GM18526 (cell line): Measurements from ENCODE around the gene P2RX1.

ENCODE experiments used
- POLR2A ChIP-seq: IDR thresholded peaks from 3 replicates; pipeline ENCODE4 v1.6.1; 2011; ENCODE audit not compliant: insufficient read length; ENCODE audit errors: extremely low read depth

Gene P2RX1

GRCh38 chr17:3915995-3916696 lies at the start of gene P2RX1:
TSS of gene P2RX1 (minus strand) at chr17:3916465. CDS start at chr17:3916225, 240 bp downstream.
- TF ChIP-seq POLR2A, result no peak

GRCh38 chr17:3965118-3965800 lies 49.0 kb upstream of the P2RX1 start:
- TF ChIP-seq POLR2A, result peak; percentile 86

- peak; percentile 90 for TF ChIP-seq POLR2A
Observed at GRCh38 chr17:3964203-3965117, 48.2 kb upstream of the P2RX1 start, which contains the start of gene ATP2A3. TSS of gene ATP2A3 (minus strand) at chr17:3964437. CDS start at chr17:3964291, 146 bp downstream.

DNA sequence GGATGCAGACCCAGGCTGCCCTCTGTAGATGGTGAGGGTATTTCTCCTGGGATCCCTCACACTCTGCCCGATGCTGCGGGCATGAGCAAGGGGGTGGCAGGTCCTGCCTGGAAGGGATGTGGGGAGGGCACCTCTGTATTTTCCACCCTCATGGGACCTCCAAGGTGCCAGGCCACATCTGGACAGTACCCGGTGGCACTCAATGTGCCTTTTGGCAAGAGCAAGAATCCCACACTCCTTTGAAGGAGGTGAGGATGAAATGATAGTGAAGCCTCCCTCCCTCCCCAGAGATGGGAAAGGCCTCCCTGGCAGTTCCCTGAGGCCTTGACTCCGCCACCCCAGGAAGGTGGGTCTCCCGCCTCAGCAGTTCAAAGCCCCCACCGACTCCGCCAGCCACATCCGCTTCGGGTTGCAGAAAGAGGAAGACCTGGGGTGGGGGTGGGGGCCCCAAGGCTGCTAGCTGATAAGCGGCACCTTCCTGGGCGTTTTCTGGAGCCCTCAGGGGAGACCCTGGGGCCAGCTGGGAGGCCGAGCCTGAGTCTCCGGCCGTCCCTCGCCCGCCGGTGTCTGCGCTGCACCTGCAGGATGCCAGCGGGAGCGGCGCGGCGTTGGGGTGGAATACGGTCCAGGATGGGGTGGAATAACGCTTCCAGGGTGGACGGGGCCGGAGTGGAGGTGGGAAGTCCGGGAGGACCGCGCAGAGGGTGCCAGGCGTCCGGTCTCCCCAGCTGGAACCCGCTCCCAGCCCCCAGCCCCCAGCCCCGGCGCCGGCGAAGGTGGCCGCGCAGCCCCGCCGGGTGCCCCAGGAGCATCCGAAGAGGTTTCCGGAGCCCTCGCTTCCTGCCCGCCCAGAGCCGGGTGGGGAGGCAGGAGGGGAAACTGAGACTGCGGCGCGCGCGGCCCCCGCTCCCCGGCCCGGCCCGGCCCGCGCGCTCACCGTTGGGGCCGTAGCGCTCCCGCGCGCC lies 47.3 kb upstream of the P2RX1 start:
- peak; percentile 41 for TF ChIP-seq POLR2A

DNA sequence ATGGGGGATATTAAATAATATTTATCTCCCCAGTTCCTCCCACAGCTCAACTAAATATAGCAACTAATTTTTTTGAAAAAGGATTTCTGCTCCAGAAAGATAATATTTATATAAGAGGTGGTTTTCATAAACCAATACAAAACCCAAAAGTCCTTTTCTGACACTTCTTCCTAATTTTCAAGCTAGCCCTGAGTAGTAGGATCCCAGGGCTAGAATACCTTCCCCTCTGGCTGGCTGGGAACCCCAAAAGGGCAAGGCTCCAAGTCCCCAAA lies 46.6 kb upstream of the P2RX1 start:
- TF ChIP-seq POLR2A, result no peak

GRCh38 chr17:3962217-3962964 lies 46.1 kb upstream of the P2RX1 start:
- no peak for TF ChIP-seq POLR2A

- TF ChIP-seq POLR2A, result no peak
Observed at GRCh38 chr17:3961564-3962047, 45.3 kb upstream of the P2RX1 start.

DNA sequence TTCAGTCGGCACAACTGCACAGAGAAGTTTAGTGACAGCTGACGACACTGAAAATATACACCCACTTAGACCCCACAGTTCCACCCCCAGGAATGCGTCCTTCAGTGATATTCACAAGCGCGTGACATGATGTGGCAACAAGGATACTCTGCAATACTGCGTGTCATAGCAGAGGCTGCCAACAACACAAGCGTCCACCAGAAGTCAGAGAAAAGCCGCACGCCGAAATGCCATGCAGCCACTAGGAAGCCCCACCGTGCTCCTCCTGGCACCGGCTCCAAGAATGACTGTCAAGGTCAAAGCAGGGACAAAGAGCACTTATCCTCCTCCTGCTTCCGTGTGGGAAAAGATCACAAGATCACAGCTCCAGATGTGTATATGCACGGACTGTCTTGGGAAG lies 44.5 kb upstream of the P2RX1 start:
- no peak for TF ChIP-seq POLR2A

DNA sequence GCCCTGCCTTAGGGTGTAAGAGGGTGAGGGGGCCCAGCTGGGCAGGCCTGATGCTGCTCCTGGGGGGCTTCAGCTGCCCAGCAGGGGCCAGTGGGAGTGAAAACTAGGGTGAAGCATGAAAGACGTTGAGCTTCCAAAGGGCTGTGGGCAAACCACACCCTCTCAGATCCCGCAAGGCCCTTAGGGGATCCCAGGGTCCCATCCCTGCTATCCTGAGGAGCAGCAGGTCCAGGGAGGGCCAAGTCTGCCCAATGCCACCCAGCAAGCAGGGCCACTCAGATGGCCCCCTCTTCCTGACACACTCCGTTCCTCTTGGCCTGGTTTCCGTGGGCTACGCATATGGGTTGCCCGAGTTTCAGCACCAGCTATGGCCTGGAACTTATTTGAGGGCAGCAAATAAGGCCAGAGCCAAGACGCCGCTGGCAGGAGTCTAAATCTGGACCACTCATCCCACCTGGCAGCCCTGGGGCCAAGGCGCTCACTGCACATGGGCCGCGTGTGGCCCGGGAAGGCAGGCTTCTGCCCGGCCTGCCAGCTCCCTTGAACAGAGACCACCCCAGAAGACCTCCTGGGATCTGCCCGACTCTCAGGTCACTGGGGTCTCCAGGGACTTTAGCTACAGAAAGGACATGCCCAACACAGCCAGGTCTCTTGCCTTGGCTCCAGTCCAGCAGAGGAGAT lies 43.8 kb upstream of the P2RX1 start:
- TF ChIP-seq POLR2A, result no peak

DNA sequence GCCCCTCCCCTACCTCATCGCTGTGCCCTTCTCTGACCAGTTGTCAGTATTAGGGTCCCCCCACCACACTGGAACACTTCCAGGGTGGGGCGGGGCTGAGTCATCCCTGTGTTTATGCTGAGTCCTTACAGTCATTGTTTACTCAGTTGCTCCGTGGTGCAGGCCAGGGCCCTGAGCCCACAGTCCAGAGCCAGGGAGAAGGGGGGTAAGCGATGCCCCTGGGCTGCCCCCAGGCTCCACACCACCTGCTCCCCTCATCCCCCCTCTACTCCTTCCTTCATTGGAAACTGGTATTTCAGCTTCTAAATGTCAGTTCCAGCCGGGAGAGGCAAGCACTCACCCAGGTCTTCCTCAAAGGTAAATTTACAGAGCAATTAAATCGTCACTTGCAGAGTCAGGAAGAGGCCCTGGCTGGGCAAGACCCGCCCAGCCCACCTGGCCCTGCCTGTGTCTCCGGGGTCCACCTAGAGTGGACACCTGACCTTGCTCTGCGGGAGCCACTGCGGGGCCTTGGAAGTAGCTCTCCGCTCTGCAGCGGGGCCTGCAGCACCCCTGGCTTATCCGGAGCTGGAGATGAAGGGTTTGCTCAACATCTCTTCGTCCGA lies 43.1 kb upstream of the P2RX1 start:
- TF ChIP-seq POLR2A, result no peak

GRCh38 chr17:3957735-3958599 lies 41.7 kb upstream of the P2RX1 start:
- no peak for TF ChIP-seq POLR2A

GRCh38 chr17:3956983-3957382 lies 40.7 kb upstream of the P2RX1 start:
- no peak for TF ChIP-seq POLR2A

DNA sequence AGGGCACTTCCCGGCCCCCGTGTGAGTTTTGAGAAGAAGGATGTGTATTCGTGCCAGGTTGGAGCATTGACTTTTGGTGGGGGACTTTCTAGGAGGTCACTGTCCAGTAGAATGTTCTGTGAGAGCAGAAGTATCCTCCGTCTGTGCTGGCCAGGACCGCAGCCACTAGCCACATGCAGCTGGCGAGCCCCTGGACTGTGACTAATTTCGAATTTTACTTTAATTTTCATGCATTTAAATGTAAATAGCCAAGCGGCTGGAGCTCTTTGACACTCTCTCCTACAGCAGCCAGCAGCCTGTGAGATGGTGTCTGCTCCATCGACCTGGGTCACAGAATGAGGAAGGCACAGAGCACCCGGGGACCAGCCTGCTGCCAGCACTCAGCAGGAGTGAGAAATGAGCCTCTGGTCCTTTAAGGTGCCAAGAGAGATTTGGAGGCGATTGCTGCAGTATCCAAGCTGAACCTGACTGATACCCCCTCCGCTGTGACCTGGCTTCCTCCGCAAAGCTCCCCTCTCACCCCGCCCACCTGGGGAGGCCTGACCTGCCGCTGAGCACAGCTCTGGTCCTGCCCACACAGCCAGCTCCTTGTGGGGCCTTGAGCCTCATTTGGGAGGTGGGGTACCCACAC lies 40.2 kb upstream of the P2RX1 start:
- no peak for TF ChIP-seq POLR2A
